Stimulated activated CD8-positive, alpha-beta memory T cell treated with anti-CD3 and anti-CD28 coated beads, Interleukin-4, amount 100 ng/mL, for 48 hours (primary cell): ENCODE measurements around the gene AVPR2.

ENCODE experiments used
- DNase-seq: peaks from one replicate; pipeline ENCODE4 v3.0.0-alpha.2; 2020

The AVPR2 gene

GRCh38 chrX:153871946-153872878 is 32.3 kb upstream of the AVPR2 start:
- DNase-seq = no peak

GRCh38 chrX:153873282-153874084 is 31.0 kb upstream of the AVPR2 start:
- DNase-seq = no peak

- DNase-seq = no peak
Measured at GRCh38 chrX:153874085-153874365, 30.4 kb upstream of the AVPR2 start.

GRCh38 chrX:153874366-153875125 is 29.9 kb upstream of the AVPR2 start:
- DNase-seq = no peak

GRCh38 chrX:153875391-153876111 is 28.9 kb upstream of the AVPR2 start:
- DNase-seq = peak; percentile 81

- DNase-seq = no peak
Measured at GRCh38 chrX:153876112-153876491, 28.4 kb upstream of the AVPR2 start.

- DNase-seq = no peak
Measured at GRCh38 chrX:153877571-153878261, 26.8 kb upstream of the AVPR2 start.

GRCh38 chrX:153878345-153878744 is 26.1 kb upstream of the AVPR2 start:
- DNase-seq = no peak

- no peak for DNase-seq
Measured at GRCh38 chrX:153878969-153879653, 25.4 kb upstream of the AVPR2 start.

- DNase-seq = no peak
Measured at GRCh38 chrX:153879741-153880439, 24.6 kb upstream of the AVPR2 start.

GRCh38 chrX:153880440-153880815 is 24.0 kb upstream of the AVPR2 start:
- no peak for DNase-seq

GRCh38 chrX:153881281-153881680 is 23.2 kb upstream of the AVPR2 start:
- no peak for DNase-seq

- no peak for DNase-seq
Measured at GRCh38 chrX:153882086-153882498, 22.4 kb upstream of the AVPR2 start.

GRCh38 chrX:153882557-153882956 is 21.9 kb upstream of the AVPR2 start:
- no peak for DNase-seq

- no peak for DNase-seq
Measured at GRCh38 chrX:153883163-153883843, 21.2 kb upstream of the AVPR2 start.

- no peak for DNase-seq
Measured at GRCh38 chrX:153884136-153884535, 20.3 kb upstream of the AVPR2 start.

- DNase-seq = no peak
Measured at GRCh38 chrX:153884590-153884989, 19.9 kb upstream of the AVPR2 start.

- no peak for DNase-seq
Measured at GRCh38 chrX:153885208-153885787, 19.2 kb upstream of the AVPR2 start.

GRCh38 chrX:153885968-153886903 is 18.2 kb upstream of the AVPR2 start, which contains the start of gene L1CAM:
Gene L1CAM (minus strand): TSS chrX:153886173. CDS start chrX:153875836, 10,337 bp downstream.
- no peak for DNase-seq
